SK-N-SH (cell line): Measurements from ENCODE around the gene RFTN1. TPM values are rescaled to one million over a fixed set of nuclear protein-coding genes. Genes with fewer than 3 reads are reported as not detected.

Experiments used
- CTCF ChIA-PET: fragments of 300-600, 350-600 bp; formaldehyde crosslinking; extraction: SDS; loops from one replicate; lab custom pipeline; 2021; lab: Yijun Ruan, JAX
- POLR2A ChIA-PET: fragments of 350-600 bp; sonication (Branson Sonifier 250); formaldehyde crosslinking; extraction: SDS; loops from one replicate; lab custom pipeline; 2020; ENCODE audit warnings: antibody characterized with exemption, inconsistent platforms; lab: Yijun Ruan, JAX
- DNase-seq: peaks from one replicate; pipeline ENCODE4 v3.0.0; 2012
- H2AFZ ChIP-seq: fragments of 200-600 bp; sonication (generic); 2 replicates; pipeline ENCODE4 v1.8.1; 2016; ENCODE audit warnings: antibody characterized with exemption, mild to moderate bottlenecking, low read depth
- H3F3A ChIP-seq: fragments of 200-600 bp; sonication (generic); replicated peaks from 2 replicates; pipeline ENCODE3; 2016; ENCODE audit warnings: antibody characterized with exemption, mild to moderate bottlenecking; ENCODE audit not compliant: insufficient read depth
- H3K27ac ChIP-seq, 2 experiments: fragments of 200-500 bp in 1 of 2; fragments of 200-600 bp in 1 of 2; sonication (Bioruptor generic) in 1 of 2; sonication (generic), shearing (Covaris generic) in 1 of 2; 2 replicates each; pipeline versions ENCODE4 v1.5.1 to v1.6.1; 2014 to 2016; ENCODE audit warnings: low read depth in 2 of 2, inconsistent platforms in 1 of 2, low read length in 1 of 2, mild to moderate bottlenecking in 1 of 2, mixed read lengths in 1 of 2
- H3K27me3 ChIP-seq: fragments of 200-600 bp; sonication (generic), shearing (Covaris generic); 2 replicates; pipeline ENCODE4 v1.6.1; 2016; ENCODE audit warnings: mixed run types; ENCODE audit not compliant: insufficient read depth
- H3K36me3 ChIP-seq, 2 experiments: fragments of 200-500 bp in 1 of 2; fragments of 200-600 bp in 1 of 2; sonication (Bioruptor generic) in 1 of 2; sonication (generic) in 1 of 2; replicated peaks in 1 of 2; 2 replicates each; pipeline versions ENCODE3 to v1.5.1; 2014 to 2016; ENCODE audit warnings: low read length in 1 of 2, mild to moderate bottlenecking in 1 of 2; ENCODE audit not compliant: insufficient read depth in 2 of 2, control insufficient read depth in 1 of 2
- H3K4me1 ChIP-seq, 2 experiments: fragments of 200-500 bp in 1 of 2; fragments of 200-600 bp in 1 of 2; sonication (Bioruptor generic) in 1 of 2; sonication (generic), shearing (Covaris generic) in 1 of 2; 2 replicates each; pipeline versions ENCODE4 v1.5.1 to v1.6.1; 2014 to 2016; ENCODE audit warnings: low read depth in 1 of 2, low read length in 1 of 2, mixed run types in 1 of 2; ENCODE audit not compliant: insufficient read depth in 2 of 2, control insufficient read depth in 1 of 2
- H3K4me2 ChIP-seq: fragments of 200-600 bp; sonication (generic), shearing (Covaris generic); 2 replicates; pipeline ENCODE4 v1.6.1; 2017; ENCODE audit warnings: mixed run types
- H3K4me3 ChIP-seq, 2 experiments: fragments of 200-500 bp in 1 of 2; fragments of 200-600 bp in 1 of 2; sonication (Bioruptor generic) in 1 of 2; sonication (generic), shearing (Covaris generic) in 1 of 2; 2 replicates each; pipeline versions ENCODE4 v1.5.1 to v1.8.1; 2014 to 2016; ENCODE audit warnings: low read depth in 2 of 2, inconsistent platforms in 1 of 2, low read length in 1 of 2, mild to moderate bottlenecking in 1 of 2, mixed read lengths in 1 of 2, moderate library complexity in 1 of 2
- H3K79me2 ChIP-seq: fragments of 200-600 bp; sonication (generic); 2 replicates; pipeline ENCODE4 v1.8.1; 2017; ENCODE audit warnings: mild to moderate bottlenecking; ENCODE audit not compliant: insufficient read depth
- H3K9ac ChIP-seq: fragments of 200-600 bp; sonication (generic); 2 replicates; pipeline ENCODE4 v1.6.1; 2017; ENCODE audit warnings: mixed run types
- H3K9me2 ChIP-seq: fragments of 200-600 bp; sonication (generic); 2 replicates; pipeline ENCODE4 v1.6.1; 2017; ENCODE audit warnings: mixed run types
- H3K9me3 ChIP-seq: fragments of 200-600 bp; sonication (generic); 2 replicates; pipeline ENCODE4 v1.6.1; 2017; ENCODE audit warnings: mixed run types, mild to moderate bottlenecking, moderate library complexity
- H4K20me1 ChIP-seq: fragments of 200-600 bp; sonication (generic); 2 replicates; pipeline ENCODE4 v1.6.1; 2017; ENCODE audit warnings: mild to moderate bottlenecking, mixed run types; ENCODE audit not compliant: insufficient read depth
- CHD2 ChIP-seq: fragments of 150-350 bp; IDR thresholded peaks from 2 replicates; pipeline ENCODE4 v1.6.1; 2018; ENCODE audit warnings: low read length; ENCODE audit not compliant: partially characterized antibody
- CTCF ChIP-seq: fragments of 200-600 bp; sonication (generic); IDR thresholded peaks from 2 replicates; pipeline ENCODE4 v1.6.1; 2017; ENCODE audit warnings: antibody characterized with exemption, mild to moderate bottlenecking, moderate library complexity
- ELF1 ChIP-seq: IDR thresholded peaks from 2 replicates; pipeline ENCODE4 v1.4.0; 2012
- FOSL2 ChIP-seq: IDR thresholded peaks from 2 replicates; pipeline ENCODE4 v1.4.0; 2012; ENCODE audit warnings: low read depth, mild to moderate bottlenecking, moderate library complexity, borderline replicate concordance
- FOXJ3 ChIP-seq: sonication (generic); formaldehyde crosslinking; IDR thresholded peaks from 2 replicates; pipeline ENCODE4 v1.5.1; 2020; ENCODE audit warnings: mild to moderate bottlenecking, missing genetic modification reagents
- GABPA ChIP-seq: IDR thresholded peaks from 2 replicates; pipeline ENCODE4 v1.4.0; 2012; ENCODE audit warnings: low read depth, mild to moderate bottlenecking
- GATA2 ChIP-seq: sonication (generic); formaldehyde crosslinking; IDR thresholded peaks from 2 replicates; pipeline ENCODE4 v1.5.0; 2020; ENCODE audit warnings: mild to moderate bottlenecking, missing genetic modification reagents
- IRF3 ChIP-seq: fragments of 150-350 bp; IDR thresholded peaks from 2 replicates; pipeline ENCODE4 v1.6.1; 2016; ENCODE audit warnings: mild to moderate bottlenecking, low read depth, low read length
- JUND ChIP-seq: IDR thresholded peaks from 2 replicates; pipeline ENCODE4 v1.4.0; 2012
- MXI1 ChIP-seq: IDR thresholded peaks from 2 replicates; pipeline ENCODE4 v1.6.1; 2012; ENCODE audit warnings: mild to moderate bottlenecking, low read depth, low read length, improper control_type of control experiment
- NFIC ChIP-seq: IDR thresholded peaks from 2 replicates; pipeline ENCODE4 v1.4.0; 2012; ENCODE audit warnings: borderline replicate concordance
- PBX3 ChIP-seq: IDR thresholded peaks from 2 replicates; pipeline ENCODE4; 2012
- RAD21 ChIP-seq: IDR thresholded peaks from 2 replicates; pipeline ENCODE4 v1.6.1; 2012; ENCODE audit warnings: mild to moderate bottlenecking, low read length
- RCOR1 ChIP-seq: fragments of 150-350 bp; IDR thresholded peaks from 2 replicates; pipeline ENCODE4 v1.6.1; 2017; ENCODE audit warnings: antibody characterized with exemption, low read length
- RXRA ChIP-seq: IDR thresholded peaks from 2 replicates; pipeline ENCODE4 v1.4.0; 2012; ENCODE audit warnings: low read depth, mild to moderate bottlenecking, borderline replicate concordance
- TCF12 ChIP-seq: IDR thresholded peaks from 2 replicates; pipeline ENCODE4 v1.4.0; 2012
- TEAD4 ChIP-seq: IDR thresholded peaks from 2 replicates; pipeline ENCODE4 v1.4.0; 2012; ENCODE audit warnings: mild to moderate bottlenecking, borderline replicate concordance; ENCODE audit not compliant: insufficient read depth
- USF1 ChIP-seq: IDR thresholded peaks from 2 replicates; pipeline ENCODE4 v1.4.0; 2012; ENCODE audit warnings: low read depth, borderline replicate concordance
- USF2 ChIP-seq: fragments of 150-350 bp; IDR thresholded peaks from 2 replicates; pipeline ENCODE4 v1.6.1; 2017; ENCODE audit warnings: antibody characterized with exemption, low read length, low read depth, borderline replicate concordance
- YY1 ChIP-seq: IDR thresholded peaks from 2 replicates; pipeline ENCODE4 v1.4.0; 2012; ENCODE audit warnings: low read depth, mild to moderate bottlenecking
- WGBS: methylation state at CpG from one replicate; pipeline ENCODE4 v1.1.6; 2017; ENCODE audit warnings: low lambda C conversion rate; 5-methylcytosine and 5-hydroxymethylcytosine counted together
- polyA plus RNA-seq, 3 experiments: library from polyadenylated mRNA; depleted of rRNA; stranded (reverse); fragments of >200 nt; gene quantifications; 2 replicates each; pipeline ENCODE4 v1.2.3, GENCODE V29; 2012

Gene RFTN1
- polyA plus RNA-seq, 1 of the 3 experiments (the other 2 are of a cell fraction) = 21.2 TPM

- ChIA-PET POLR2A (interaction anchor here (0.8 kb wide), 1 partner anchor 13 kb away, joined by 6 read pairs; no protein-coding TSS in a partner anchor), CTCF (interaction anchor here (0.9 to 1.4 kb wide), 3 partner anchors 12 to 583 kb away, joined by 3 to 4 read pairs (median 3); no protein-coding TSS in a partner anchor)
- Histone ChIP-seq H3K27ac (no peak overlapping the region), H2AFZ (no peak overlapping the region), H3K27me3 (no peaks in the 10 kb centered on the region), H3K4me1 (peaks cover 10 to 11% of the 10 kb centered on the region in 2 experiments; a peak in 3 of 4 replicates), H3K79me2 (no peaks in the 10 kb centered on the region; the same call in 1 of the 2 replicates), H3K36me3 (peaks cover 4 to 7% of the 10 kb centered on the region in 2 experiments), H3K9me2 (no peaks in the 10 kb centered on the region), H4K20me1 (no peaks in the 10 kb centered on the region), H3K4me2 (no peak overlapping the region), H3K9me3 (no peaks in the 10 kb centered on the region), H3K9ac (no peak overlapping the region), H3K4me3 (no peak overlapping the region), H3F3A (no peaks in the 10 kb centered on the region)
- 88% methylated on average over 1 of the region's 1 CpG for WGBS
- no peak for DNase-seq
- no peak for TF ChIP-seq RXRA
- TF ChIP-seq GABPA = no peak
- no peak for TF ChIP-seq CTCF
- no peak for TF ChIP-seq USF1
- no peak for TF ChIP-seq CHD2
- no peak for TF ChIP-seq RAD21
- no peak for TF ChIP-seq MXI1
- TF ChIP-seq YY1 = no peak
- TF ChIP-seq TEAD4 = no peak
- no peak for TF ChIP-seq ELF1
- TF ChIP-seq USF2 = no peak
- no peak for TF ChIP-seq NFIC
- TF ChIP-seq PBX3 = no peak
- no peak for TF ChIP-seq IRF3
- TF ChIP-seq JUND = no peak
- TF ChIP-seq FOXJ3 = no peak
- TF ChIP-seq RCOR1 = no peak
- TF ChIP-seq GATA2 (CRISPR knock-in tag) = no peak
- no peak for TF ChIP-seq TCF12
- no peak for TF ChIP-seq FOSL2
These were observed 101.2 kb downstream of the RFTN1 start for GRCh38 chr3:16412192-16412800.
